ENCODE results near the gene RBM15.

Gene RBM15

GRCh38 chr1:110309139-110309538 lies 30.0 kb upstream of the RBM15 start:
- H3K4me3 ChIP-seq (ENCODE audit: low read depth, low read length), result no peak overlapping the region
- peak; percentile 33 for DNase-seq
- TF ChIP-seq CTCF (IDR thresholded peaks at IDR 0.05; ENCODE audit: low read depth, low read length), result no peak

GRCh38 chr1:110309767-110310166 lies 29.4 kb upstream of the RBM15 start:
- H3K4me3 ChIP-seq (ENCODE audit: low read depth, low read length), result no peak overlapping the region
- no peak for TF ChIP-seq CTCF (IDR thresholded peaks at IDR 0.05; ENCODE audit: low read depth, low read length)
- H3K4me1 ChIP-seq, result peaks cover 8% of the 10 kb centered on the region; the same call in 1 of the 2 replicates
- H3K27me3 ChIP-seq, result no peaks in the 10 kb centered on the region
- H3K9me3 ChIP-seq, result no peaks in the 10 kb centered on the region
- peak; percentile 21 for DNase-seq
- no peaks in the 10 kb centered on the region for H3K36me3 ChIP-seq

More at GRCh38 chr1:110309139-110309538, 30.0 kb upstream of the RBM15 start:
- Histone ChIP-seq H3K36me3 (no peaks in the 10 kb centered on the region), H3K27me3 (no peaks in the 10 kb centered on the region), H3K4me1 (peaks cover 8% of the 10 kb centered on the region; the same call in 1 of the 2 replicates), H3K9me3 (no peaks in the 10 kb centered on the region)

GRCh38 chr1:110310300-110310699 lies 28.9 kb upstream of the RBM15 start:
- TF ChIP-seq CTCF (IDR thresholded peaks at IDR 0.05; ENCODE audit: low read depth, low read length), result no peak

GRCh38 chr1:110312188-110313121 lies 26.7 kb upstream of the RBM15 start:
- Histone ChIP-seq H3K36me3 (no peaks in the 10 kb centered on the region), H3K4me1 (peaks cover 8% of the 10 kb centered on the region; the same call in 1 of the 2 replicates), H3K27me3 (no peaks in the 10 kb centered on the region), H3K4me3 (ENCODE audit: low read depth, low read length) (no peak overlapping the region), H3K9me3 (no peaks in the 10 kb centered on the region)
- DNase-seq, result peak; percentile 86
- TF ChIP-seq CTCF (IDR thresholded peaks at IDR 0.05; ENCODE audit: low read depth, low read length), result peak; percentile 99

More at GRCh38 chr1:110310300-110310699, 28.9 kb upstream of the RBM15 start:
- DNase-seq, result no peak
- Histone ChIP-seq H3K9me3 (no peaks in the 10 kb centered on the region), H3K4me1 (peaks cover 8% of the 10 kb centered on the region; the same call in 1 of the 2 replicates), H3K27me3 (no peaks in the 10 kb centered on the region), H3K4me3 (ENCODE audit: low read depth, low read length) (no peak overlapping the region), H3K36me3 (no peaks in the 10 kb centered on the region)

GRCh38 chr1:110316735-110317134 lies 22.4 kb upstream of the RBM15 start:
- no peaks in the 10 kb centered on the region for H3K36me3 ChIP-seq
- no peak overlapping the region for H3K4me3 ChIP-seq (ENCODE audit: low read depth, low read length)
- H3K4me1 ChIP-seq, result no peaks in the 10 kb centered on the region
- TF ChIP-seq CTCF (IDR thresholded peaks at IDR 0.05; ENCODE audit: low read depth, low read length), result no peak
- no peak for DNase-seq
- H3K27me3 ChIP-seq, result no peaks in the 10 kb centered on the region
- H3K9me3 ChIP-seq, result no peaks in the 10 kb centered on the region

- DNase-seq, result no peak
- TF ChIP-seq CTCF (IDR thresholded peaks at IDR 0.05; ENCODE audit: low read depth, low read length), result no peak
Measured at GRCh38 chr1:110318046-110318445, 21.1 kb upstream of the RBM15 start.

More at GRCh38 chr1:110318046-110318445, 21.1 kb upstream of the RBM15 start:
- Histone ChIP-seq H3K4me3 (ENCODE audit: low read depth, low read length) (no peak overlapping the region), H3K9me3 (no peaks in the 10 kb centered on the region), H3K36me3 (no peaks in the 10 kb centered on the region), H3K27me3 (no peaks in the 10 kb centered on the region), H3K4me1 (no peaks in the 10 kb centered on the region)
